ACC112 (cell line): ENCODE measurements around the gene DNAJA4.

Source experiments
- H2AFZ ChIP-seq: fragments of 200-600 bp; sonication (generic); one replicate; pipeline ENCODE4 v1.6.0; 2017; ENCODE audit warnings: antibody characterized with exemption, low read length; ENCODE audit not compliant: unreplicated experiment
- H3K27ac ChIP-seq: fragments of 200-600 bp; sonication (generic); 2 replicates; pipeline ENCODE4 v1.5.1; 2014; ENCODE audit warnings: low read depth, mild to moderate bottlenecking, antibody characterized with exemption, low read length, moderate library complexity
- H3K27me3 ChIP-seq: fragments of 200-600 bp; sonication (generic); 2 replicates; pipeline ENCODE4 v1.6.1; 2014; ENCODE audit warnings: mild to moderate bottlenecking, antibody characterized with exemption, low read length, moderate library complexity, mixed read lengths; ENCODE audit not compliant: insufficient read depth
- H3K36me3 ChIP-seq: fragments of 200-600 bp; sonication (generic); 2 replicates; pipeline ENCODE4 v1.6.1; 2016; ENCODE audit warnings: mild to moderate bottlenecking, antibody characterized with exemption, low read length, moderate library complexity, mixed read lengths; ENCODE audit not compliant: insufficient read depth
- H3K4me1 ChIP-seq: fragments of 200-600 bp; sonication (generic); one replicate; pipeline ENCODE4 v1.6.1; 2016; ENCODE audit warnings: low read length, mixed read lengths; ENCODE audit not compliant: insufficient read depth, unreplicated experiment, control insufficient read depth
- H3K4me3 ChIP-seq: fragments of 200-600 bp; sonication (generic); 2 replicates; pipeline ENCODE4 v1.5.1; 2014; ENCODE audit warnings: mild to moderate bottlenecking, low read depth, low read length
- H3K79me2 ChIP-seq: fragments of 200-600 bp; sonication (generic); one replicate; pipeline ENCODE4 v1.6.0; 2016; ENCODE audit warnings: low read length; ENCODE audit not compliant: control insufficient read depth, unreplicated experiment, insufficient read depth

Gene DNAJA4

DNA sequence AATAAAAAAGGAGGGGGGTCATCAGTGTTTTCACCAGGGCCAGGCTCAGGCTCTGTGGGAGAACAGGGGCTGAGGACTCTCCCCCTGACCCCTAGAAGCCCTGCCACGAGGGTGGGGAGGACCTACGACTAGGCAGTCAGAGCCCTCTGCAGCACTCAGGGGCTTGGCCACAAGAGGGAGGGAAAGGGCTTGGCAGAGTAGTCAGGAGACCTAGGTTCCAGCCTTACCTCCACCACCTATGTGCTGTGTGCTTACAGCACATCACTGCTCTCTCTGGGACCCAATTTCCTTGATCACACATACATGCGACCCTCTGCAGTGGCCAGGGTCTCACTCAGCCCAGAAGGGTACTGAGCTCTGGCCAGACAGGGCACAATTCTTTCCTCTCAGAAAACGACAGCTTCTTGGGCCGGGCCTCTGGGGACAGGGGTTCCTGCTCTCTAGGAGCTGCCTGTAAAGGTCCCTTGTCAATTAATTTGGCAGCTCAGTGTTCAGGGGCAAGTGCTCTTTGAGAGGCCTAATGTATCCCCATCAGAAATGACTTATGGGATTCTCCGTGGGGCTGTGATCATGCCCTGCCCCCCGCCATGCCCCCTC lies 51.4 kb downstream of the DNAJA4 start:
- Histone ChIP-seq H3K27me3 (no peaks in the 10 kb centered on the region), H3K27ac (no peak overlapping the region), H3K79me2 (no peaks in the 10 kb centered on the region), H3K36me3 (no peaks in the 10 kb centered on the region), H3K4me1 (no peaks in the 10 kb centered on the region), H2AFZ (no peak overlapping the region), H3K4me3 (no peak overlapping the region)

DNA sequence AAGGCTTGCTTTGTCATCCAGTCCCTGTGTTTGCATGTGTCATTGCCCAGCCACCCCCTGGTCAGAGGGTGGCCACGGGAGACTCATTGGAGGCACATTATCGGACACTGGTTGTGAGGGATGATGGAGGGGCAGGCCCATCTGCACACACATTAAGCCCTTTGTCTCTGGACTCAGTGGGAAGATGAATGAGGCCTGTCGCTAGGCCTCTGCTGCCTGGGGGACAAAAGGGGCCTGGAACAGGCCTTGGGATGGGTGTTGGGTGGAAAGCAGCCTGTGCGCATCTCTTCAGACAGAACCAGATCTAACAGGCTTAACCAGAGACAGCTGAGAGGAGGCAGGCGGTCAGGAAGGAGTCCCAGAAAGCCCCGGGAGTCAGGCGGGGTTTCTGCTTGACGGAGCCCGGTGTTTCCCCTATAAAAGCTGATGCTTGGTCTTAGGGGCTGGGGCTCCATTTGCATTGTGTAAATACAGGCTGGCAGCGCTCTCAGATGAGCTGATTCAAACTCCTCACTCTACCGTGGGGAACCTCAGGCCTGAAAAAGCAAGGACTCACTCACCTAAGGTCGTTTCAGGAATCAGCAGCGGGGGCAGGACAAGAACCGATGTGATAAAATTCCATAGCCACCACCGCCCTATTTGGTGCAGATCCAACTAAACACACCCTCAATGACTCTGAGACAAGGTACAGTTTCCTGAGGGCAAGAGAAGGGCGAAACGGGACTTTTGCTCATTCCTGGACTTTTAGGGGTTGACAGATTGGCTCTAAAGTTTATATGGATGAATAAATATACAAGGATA lies 52.1 kb downstream of the DNAJA4 start:
- no peak overlapping the region for H2AFZ ChIP-seq
- no peaks in the 10 kb centered on the region for H3K79me2 ChIP-seq
- no peaks in the 10 kb centered on the region for H3K36me3 ChIP-seq
- H3K27me3 ChIP-seq, result no peaks in the 10 kb centered on the region
- no peak overlapping the region for H3K27ac ChIP-seq
- no peaks in the 10 kb centered on the region for H3K4me1 ChIP-seq
- H3K4me3 ChIP-seq, result no peak overlapping the region

DNA sequence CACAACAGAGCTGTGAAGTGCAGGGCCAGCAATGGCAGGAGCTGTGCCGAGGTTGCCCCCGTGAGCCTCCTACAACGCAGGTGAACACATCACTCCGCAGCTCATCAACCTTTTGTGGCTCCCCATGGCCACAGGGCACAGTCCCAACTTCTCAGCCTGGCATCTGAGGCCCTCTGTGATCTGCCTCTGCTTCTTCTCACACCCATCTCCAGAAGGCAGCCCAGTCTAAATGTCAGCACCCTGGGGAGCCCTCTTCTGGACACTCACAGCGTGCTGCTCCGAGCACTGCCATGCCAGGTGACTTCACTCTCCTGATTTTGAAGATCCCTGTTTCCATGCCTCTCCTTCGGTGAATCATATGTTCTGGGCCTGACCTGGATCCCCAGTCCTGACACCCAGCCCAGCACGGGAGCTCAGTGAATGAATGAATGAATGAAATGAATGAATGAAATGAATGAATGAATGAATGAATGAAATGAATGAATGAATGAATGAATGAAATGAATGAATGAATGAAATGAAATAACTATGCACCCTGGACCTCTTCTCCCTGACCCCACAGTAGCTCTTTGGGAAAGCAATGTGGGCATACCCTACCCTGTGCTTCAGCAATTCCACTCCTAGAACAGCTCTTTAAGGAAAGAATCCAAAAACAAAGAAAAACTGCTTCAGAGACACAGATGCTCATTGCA lies 52.9 kb downstream of the DNAJA4 start:
- Histone ChIP-seq H3K4me3 (no peak overlapping the region), H3K4me1 (no peaks in the 10 kb centered on the region), H3K27ac (no peak overlapping the region), H3K79me2 (no peaks in the 10 kb centered on the region), H3K27me3 (no peaks in the 10 kb centered on the region), H2AFZ (no peak overlapping the region), H3K36me3 (no peaks in the 10 kb centered on the region)

DNA sequence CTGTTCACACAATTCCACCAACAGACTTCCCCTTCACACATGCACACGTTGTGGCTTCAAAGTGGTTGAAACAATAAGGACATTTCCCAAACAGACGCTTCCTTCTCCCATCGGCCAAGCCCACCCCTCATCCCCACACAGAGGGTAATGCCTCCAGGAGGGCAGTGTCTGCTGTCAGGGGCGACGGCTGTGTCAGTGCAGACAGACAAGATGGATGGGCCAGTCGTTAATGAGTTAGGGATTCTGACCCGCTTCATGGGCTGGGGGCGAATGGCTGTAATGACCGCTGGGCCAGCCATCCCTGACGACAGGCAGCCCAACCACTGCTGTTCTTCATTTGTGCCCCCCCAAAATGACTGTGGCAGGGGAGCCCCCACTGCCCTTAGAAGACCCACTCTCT lies 55.2 kb downstream of the DNAJA4 start:
- no peak overlapping the region for H3K4me3 ChIP-seq
- H3K27me3 ChIP-seq, result no peaks in the 10 kb centered on the region
- no peak overlapping the region for H3K27ac ChIP-seq
- no peaks in the 10 kb centered on the region for H3K4me1 ChIP-seq
- no peaks in the 10 kb centered on the region for H3K79me2 ChIP-seq
- no peaks in the 10 kb centered on the region for H3K36me3 ChIP-seq
- no peak overlapping the region for H2AFZ ChIP-seq

GRCh38 chr15:78320183-78320582 lies 55.8 kb downstream of the DNAJA4 start:
- Histone ChIP-seq H3K27me3 (no peaks in the 10 kb centered on the region), H3K4me1 (no peaks in the 10 kb centered on the region), H3K36me3 (no peaks in the 10 kb centered on the region), H2AFZ (no peak overlapping the region), H3K4me3 (no peak overlapping the region), H3K79me2 (no peaks in the 10 kb centered on the region), H3K27ac (no peak overlapping the region)

DNA sequence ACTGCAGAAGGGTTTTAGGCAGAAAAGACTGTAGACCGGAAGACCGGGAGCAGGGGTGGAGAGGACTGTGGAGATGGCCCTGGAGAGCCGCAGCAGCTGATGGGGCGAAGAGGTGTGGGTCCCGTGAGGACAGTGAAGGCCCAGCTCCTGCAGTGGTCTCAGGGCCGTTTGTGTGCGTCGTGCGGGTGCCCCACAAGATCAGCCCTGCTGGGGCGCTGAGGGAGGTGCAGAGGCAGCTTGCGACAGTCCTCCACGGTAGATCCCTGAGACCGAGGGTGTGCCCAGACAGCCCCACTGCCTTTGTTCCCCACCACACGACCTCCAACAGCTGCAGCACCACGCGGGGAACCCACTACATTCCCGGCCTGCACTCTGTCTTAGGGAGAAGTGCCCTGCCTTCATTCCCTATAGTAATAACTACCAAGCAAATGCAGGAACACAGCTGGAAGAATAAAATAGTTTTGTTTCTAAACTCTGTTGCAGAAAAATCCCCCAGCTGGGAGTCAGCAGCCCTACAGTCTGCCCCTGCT lies 56.7 kb downstream of the DNAJA4 start:
- Histone ChIP-seq H3K79me2 (no peaks in the 10 kb centered on the region), H3K4me3 (no peak overlapping the region), H3K36me3 (no peaks in the 10 kb centered on the region), H3K27me3 (no peaks in the 10 kb centered on the region), H3K4me1 (peaks cover 6% of the 10 kb centered on the region), H2AFZ (no peak overlapping the region), H3K27ac (no peak overlapping the region)

- H3K4me1 ChIP-seq, result peaks cover 6% of the 10 kb centered on the region
- H3K27me3 ChIP-seq, result no peaks in the 10 kb centered on the region
- H3K79me2 ChIP-seq, result no peaks in the 10 kb centered on the region
- no peak overlapping the region for H3K4me3 ChIP-seq
- no peak overlapping the region for H3K27ac ChIP-seq
- H3K36me3 ChIP-seq, result no peaks in the 10 kb centered on the region
- no peak overlapping the region for H2AFZ ChIP-seq
Measured at GRCh38 chr15:78321786-78322185, 57.4 kb downstream of the DNAJA4 start.

DNA sequence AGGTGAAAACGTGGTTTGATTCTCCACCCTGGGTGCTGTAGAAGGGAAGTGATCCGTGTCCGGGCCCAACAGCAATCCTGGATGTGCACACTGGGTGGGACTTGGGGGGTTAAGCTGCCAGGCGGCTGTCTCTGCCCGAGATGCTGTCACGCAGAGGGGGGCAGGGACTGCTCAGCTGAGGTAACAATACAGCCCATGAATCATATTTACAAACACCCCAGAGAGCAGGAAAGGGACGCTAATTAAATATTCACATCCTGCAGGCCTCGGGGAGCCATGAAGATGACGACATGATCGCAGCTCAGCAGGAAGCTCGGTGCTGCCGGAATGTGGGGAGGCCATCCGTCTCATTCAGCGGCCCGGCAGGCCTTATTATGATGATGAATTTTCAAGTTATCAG lies 57.9 kb downstream of the DNAJA4 start:
- Histone ChIP-seq H3K4me3 (no peak overlapping the region), H3K79me2 (no peaks in the 10 kb centered on the region), H3K27me3 (no peaks in the 10 kb centered on the region), H3K36me3 (no peaks in the 10 kb centered on the region), H3K4me1 (peaks cover 8% of the 10 kb centered on the region), H3K27ac (no peak overlapping the region), H2AFZ (no peak overlapping the region)

DNA sequence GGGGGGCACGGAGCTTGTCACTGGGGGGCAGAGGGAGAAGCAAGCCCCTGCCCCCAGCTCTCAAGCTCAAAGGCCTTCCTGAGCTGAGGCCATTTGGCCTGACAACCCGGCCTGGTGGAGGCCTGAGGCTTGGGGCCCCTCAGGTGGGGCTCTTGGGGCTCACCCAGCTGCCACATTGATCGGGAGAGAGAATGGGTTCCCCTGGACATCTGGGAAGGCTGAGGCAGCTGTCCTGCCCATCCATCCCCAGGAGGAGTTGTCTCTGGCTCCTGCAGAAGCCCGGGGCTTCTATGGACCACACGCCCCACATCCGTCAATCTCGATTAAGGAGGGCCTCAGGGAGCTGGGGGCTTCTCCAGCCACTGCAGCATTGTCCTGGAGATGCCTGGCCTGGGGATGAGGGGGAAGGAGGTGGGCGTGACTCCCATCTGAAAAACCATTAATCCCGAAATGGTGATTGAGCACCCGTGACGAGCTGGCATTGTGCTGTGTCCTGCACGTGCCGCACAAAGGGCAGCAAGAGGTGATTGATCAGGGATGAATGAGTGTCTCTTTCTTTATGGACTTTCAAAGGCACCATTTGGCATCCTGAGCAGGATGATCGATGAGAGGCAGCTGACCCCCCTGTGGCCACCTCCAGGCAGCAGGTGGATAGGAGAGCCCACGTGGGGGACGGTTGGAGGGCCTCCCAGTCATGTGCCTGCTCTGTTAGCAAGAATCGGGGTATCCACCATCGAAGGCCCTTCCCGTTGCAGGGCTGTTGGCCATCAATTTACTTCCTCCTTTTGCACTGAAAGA lies 58.6 kb downstream of the DNAJA4 start:
- Histone ChIP-seq H3K4me1 (peaks cover 11% of the 10 kb centered on the region), H3K27ac (no peak overlapping the region), H3K36me3 (no peaks in the 10 kb centered on the region), H3K27me3 (no peaks in the 10 kb centered on the region), H3K79me2 (no peaks in the 10 kb centered on the region), H2AFZ (no peak overlapping the region), H3K4me3 (no peak overlapping the region)

GRCh38 chr15:78323693-78324092 lies 59.3 kb downstream of the DNAJA4 start:
- no peaks in the 10 kb centered on the region for H3K79me2 ChIP-seq
- no peaks in the 10 kb centered on the region for H3K36me3 ChIP-seq
- H3K4me3 ChIP-seq, result no peak overlapping the region
- H2AFZ ChIP-seq, result no peak overlapping the region
- H3K4me1 ChIP-seq, result peaks cover 11% of the 10 kb centered on the region
- H3K27me3 ChIP-seq, result no peaks in the 10 kb centered on the region
- H3K27ac ChIP-seq, result no peak overlapping the region
